Nephron (organoid): Measurements from ENCODE around the gene TSPAN2.
"Not testable (repeated sequence)": the region's sequence is repeated elsewhere in the genome, so short reads cannot be mapped to it uniquely, and the experiment has no call there.

Experiments
- H3K27ac Mint-ChIP-seq, 3 experiments: 2 replicates each; pipeline ENCODE4 v1.8.0; 2020; ENCODE audit warnings: mixed read lengths in 3 of 3, mild to moderate bottlenecking in 2 of 3, moderate library complexity in 1 of 3
- H3K27me3 Mint-ChIP-seq: 2 replicates; pipeline ENCODE4 v1.8.0; 2021; ENCODE audit warnings: low read depth, mild to moderate bottlenecking, moderate library complexity, mixed read lengths
- H3K36me3 Mint-ChIP-seq: 2 replicates; pipeline ENCODE4 v1.8.0; 2020; ENCODE audit warnings: low read depth, mixed read lengths
- H3K4me1 Mint-ChIP-seq: 2 replicates; pipeline ENCODE4 v1.8.0; 2020; ENCODE audit warnings: mixed read lengths
- H3K4me3 Mint-ChIP-seq, 3 experiments: 2 replicates each; pipeline ENCODE4 v1.8.0; 2020; ENCODE audit warnings: mild to moderate bottlenecking in 3 of 3, mixed read lengths in 3 of 3, moderate library complexity in 2 of 3
- H3K9me3 Mint-ChIP-seq: 2 replicates; pipeline ENCODE4 v1.8.0; 2020; ENCODE audit warnings: mixed read lengths
- TF ChIP-seq, protein P1 (sequence below), 3 experiments: fragments of 200-600 bp; sonication (generic); IDR thresholded peaks; one replicate each; pipeline ENCODE4 v1.5.0; 2021; ENCODE audit warnings: antibody characterized with exemption in 3 of 3; ENCODE audit not compliant: unreplicated experiment in 3 of 3

TSPAN2 gene

DNA sequence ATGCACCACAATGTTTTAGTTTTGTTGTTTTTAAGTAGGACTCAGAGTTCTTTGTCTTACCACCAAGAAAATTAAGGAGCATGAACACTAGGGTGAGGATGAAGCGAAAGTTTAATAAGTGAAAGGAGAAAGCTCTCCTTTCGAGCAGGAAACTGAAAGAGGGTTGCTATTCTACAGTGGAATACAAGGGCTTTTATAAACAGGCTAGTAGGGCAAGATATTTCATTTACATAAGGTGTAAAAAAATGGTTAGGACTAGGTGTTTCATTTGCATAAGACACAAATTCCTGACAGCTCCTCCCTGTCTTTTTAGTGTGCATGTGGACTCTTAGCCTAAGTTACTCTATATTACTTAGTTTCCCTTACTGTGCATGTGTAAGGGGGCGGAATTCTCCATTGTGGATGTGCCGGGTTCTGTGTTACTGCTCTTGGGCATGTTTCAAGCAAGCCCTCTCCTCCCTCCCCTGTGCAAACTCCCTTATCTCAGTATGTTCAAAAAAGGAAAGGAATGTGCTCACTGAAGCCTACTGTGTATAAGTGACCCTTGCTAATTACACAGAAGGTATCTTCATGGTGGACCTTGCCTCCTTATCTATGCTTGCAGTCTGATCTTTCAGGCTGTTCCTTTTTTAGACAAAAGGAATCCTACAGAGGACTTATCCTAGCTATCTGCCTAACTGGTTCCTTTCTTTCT is 52.3 kb downstream of the TSPAN2 start:
- Mint-ChIP-seq H3K4me1 (no peaks in the 10 kb centered on the region), H3K27me3 (no peaks in the 10 kb centered on the region), H3K9me3 (no peaks in the 10 kb centered on the region), H3K27ac (no peak overlapping the region), H3K36me3 (no peaks in the 10 kb centered on the region), H3K4me3 (no peak overlapping the region)
- TF ChIP-seq, protein P1, sequence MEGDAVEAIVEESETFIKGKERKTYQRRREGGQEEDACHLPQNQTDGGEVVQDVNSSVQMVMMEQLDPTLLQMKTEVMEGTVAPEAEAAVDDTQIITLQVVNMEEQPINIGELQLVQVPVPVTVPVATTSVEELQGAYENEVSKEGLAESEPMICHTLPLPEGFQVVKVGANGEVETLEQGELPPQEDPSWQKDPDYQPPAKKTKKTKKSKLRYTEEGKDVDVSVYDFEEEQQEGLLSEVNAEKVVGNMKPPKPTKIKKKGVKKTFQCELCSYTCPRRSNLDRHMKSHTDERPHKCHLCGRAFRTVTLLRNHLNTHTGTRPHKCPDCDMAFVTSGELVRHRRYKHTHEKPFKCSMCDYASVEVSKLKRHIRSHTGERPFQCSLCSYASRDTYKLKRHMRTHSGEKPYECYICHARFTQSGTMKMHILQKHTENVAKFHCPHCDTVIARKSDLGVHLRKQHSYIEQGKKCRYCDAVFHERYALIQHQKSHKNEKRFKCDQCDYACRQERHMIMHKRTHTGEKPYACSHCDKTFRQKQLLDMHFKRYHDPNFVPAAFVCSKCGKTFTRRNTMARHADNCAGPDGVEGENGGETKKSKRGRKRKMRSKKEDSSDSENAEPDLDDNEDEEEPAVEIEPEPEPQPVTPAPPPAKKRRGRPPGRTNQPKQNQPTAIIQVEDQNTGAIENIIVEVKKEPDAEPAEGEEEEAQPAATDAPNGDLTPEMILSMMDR (IDR thresholded peaks at IDR 0.05; ENCODE audit: unreplicated experiment in 3 of 3), result no peak

GRCh38 chr1:115035652-115036051 is 53.7 kb downstream of the TSPAN2 start:
- Mint-ChIP-seq H3K4me3 (no peak overlapping the region), H3K27me3 (no peaks in the 10 kb centered on the region), H3K36me3 (no peaks in the 10 kb centered on the region), H3K27ac (no peak overlapping the region), H3K9me3 (no peaks in the 10 kb centered on the region), H3K4me1 (no peaks in the 10 kb centered on the region)
- TF ChIP-seq, protein P1 (IDR thresholded peaks at IDR 0.05; ENCODE audit: unreplicated experiment in 3 of 3), result no peak

DNA sequence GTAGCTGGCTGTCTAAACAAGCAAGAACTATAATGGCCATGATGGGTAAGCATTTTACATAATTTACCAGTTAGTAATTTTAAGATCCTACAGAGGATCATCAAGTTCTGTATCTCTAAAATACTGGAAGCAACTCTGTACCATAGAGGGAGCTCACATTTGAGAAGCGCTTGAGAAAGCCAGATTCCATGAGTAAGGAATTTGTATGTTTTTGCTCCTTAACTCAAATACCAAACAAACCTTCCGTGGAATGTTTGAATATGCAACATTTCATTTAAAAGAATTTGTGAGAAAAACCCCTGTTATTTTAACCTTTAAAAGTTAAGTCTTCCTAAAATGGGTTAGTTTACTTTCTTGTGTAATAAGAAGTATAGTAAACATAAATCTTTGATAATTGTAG is 57.7 kb downstream of the TSPAN2 start:
- TF ChIP-seq, protein P1 (IDR thresholded peaks at IDR 0.05; ENCODE audit: unreplicated experiment in 3 of 3), result no peak
- Mint-ChIP-seq H3K27me3 (no peaks in the 10 kb centered on the region), H3K4me1 (no peaks in the 10 kb centered on the region), H3K9me3 (no peaks in the 10 kb centered on the region), H3K36me3 (no peaks in the 10 kb centered on the region), H3K27ac (no peak overlapping the region), H3K4me3 (no peak overlapping the region)

- Mint-ChIP-seq H3K4me1 (no peaks in the 10 kb centered on the region), H3K4me3 (no peak within 1 kb of the TSS), H3K9me3 (no peaks in the 10 kb centered on the region), H3K36me3 (no peaks in the 10 kb centered on the region), H3K27me3 (no peaks in the 10 kb centered on the region), H3K27ac (no peak within 1 kb of the TSS)
- TF ChIP-seq, protein P1 (IDR thresholded peaks at IDR 0.05; ENCODE audit: unreplicated experiment in 3 of 3), result no peak
Observed at GRCh38 chr1:115029526-115029925, 59.8 kb downstream of the TSPAN2 start, which contains the start of gene TSHB. TSHB (plus strand) TSS chr1:115029826; CDS start chr1:115033363, 3,537 bp downstream.

GRCh38 chr1:115023593-115023992 is 65.7 kb downstream of the TSPAN2 start:
- H3K9me3 Mint-ChIP-seq, result peaks cover 2% of the 10 kb centered on the region
- TF ChIP-seq, protein P1 (IDR thresholded peaks at IDR 0.05; ENCODE audit: unreplicated experiment in 3 of 3), result no peak
- H3K4me1 Mint-ChIP-seq, result no peaks in the 10 kb centered on the region
- no peaks in the 10 kb centered on the region for H3K36me3 Mint-ChIP-seq
- H3K27ac Mint-ChIP-seq, result no peak overlapping the region
- no peaks in the 10 kb centered on the region for H3K27me3 Mint-ChIP-seq
- H3K4me3 Mint-ChIP-seq, result no peak overlapping the region

DNA sequence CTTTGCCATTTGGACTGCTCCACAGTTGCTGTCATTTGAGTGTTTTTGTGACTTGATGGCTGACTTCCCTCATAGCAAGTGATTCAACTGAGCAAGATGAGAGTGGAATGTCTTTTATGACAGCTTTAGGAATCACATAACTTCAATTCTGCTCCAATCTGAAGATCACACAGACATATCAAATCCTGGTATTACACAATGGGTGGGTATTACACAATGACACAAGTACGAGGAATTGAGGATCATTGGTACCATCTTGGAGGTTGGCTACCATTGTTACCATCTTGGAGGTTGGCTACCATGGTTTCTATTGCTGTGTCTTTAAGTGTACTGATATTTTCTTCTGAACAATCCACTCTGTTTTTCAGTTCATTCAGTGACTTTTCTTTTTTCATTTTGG is 68.2 kb downstream of the TSPAN2 start:
- Mint-ChIP-seq H3K9me3 (peaks cover 4% of the 10 kb centered on the region), H3K27me3 (no peaks in the 10 kb centered on the region), H3K4me3 (no peak overlapping the region), H3K36me3 (no peaks in the 10 kb centered on the region), H3K4me1 (no peaks in the 10 kb centered on the region), H3K27ac (no peak overlapping the region)
- TF ChIP-seq, protein P1 (IDR thresholded peaks at IDR 0.05; ENCODE audit: unreplicated experiment in 3 of 3), result no peak

DNA sequence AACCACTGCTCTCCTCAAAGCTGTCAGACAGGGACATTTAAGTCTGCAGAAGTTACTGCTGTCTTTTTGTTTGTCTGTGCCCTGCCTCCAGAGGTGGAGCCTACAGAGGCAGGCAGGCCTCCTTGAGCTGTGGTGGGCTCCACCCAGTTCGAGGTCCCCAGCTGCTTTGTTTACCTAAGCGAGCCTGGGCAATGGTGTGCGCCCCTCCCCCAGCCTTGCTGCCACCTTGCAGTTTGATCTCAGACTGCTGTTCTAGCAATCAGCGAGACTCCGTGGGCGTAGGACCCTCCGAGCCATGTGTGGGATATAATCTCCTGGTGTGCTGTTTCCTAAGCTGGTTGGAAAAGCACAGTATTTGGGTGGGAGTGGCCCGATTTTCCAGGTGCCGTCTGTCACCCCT is 69.8 kb downstream of the TSPAN2 start:
- not testable (repeated sequence) for H3K9me3 Mint-ChIP-seq, H3K4me3 Mint-ChIP-seq, H3K27ac Mint-ChIP-seq, H3K4me1 Mint-ChIP-seq, H3K27me3 Mint-ChIP-seq, H3K36me3 Mint-ChIP-seq
